GM19240 (cell line): Measurements from ENCODE around the gene HDAC5.

Source experiments
- DNase-seq: peaks from one replicate; pipeline ENCODE4 v3.0.0; 2011; ENCODE audit warnings: low spot score; ENCODE audit not compliant: insufficient read length

The HDAC5 gene

GRCh38 chr17:44033861-44034408, 89.5 kb downstream of the HDAC5 start:
- DNase-seq, result no peak

GRCh38 chr17:44030482-44030881, 93.0 kb downstream of the HDAC5 start:
- no peak for DNase-seq

GRCh38 chr17:44029736-44030135, 93.7 kb downstream of the HDAC5 start:
- no peak for DNase-seq
